Coronary artery (tissue), 2 donors: ENCODE measurements around the gene BACH2.
"Not testable (repeated sequence)": the region's sequence is repeated elsewhere in the genome, so short reads cannot be mapped to it uniquely, and the experiment has no call there.

Source experiments
- DNase-seq: peaks from one replicate; pipeline ENCODE4 v3.0.0-alpha.2; 2017; ENCODE audit warnings: low spot score
- H3K27ac ChIP-seq, 2 donors: fragments of 200-600 bp; sonication (generic); one replicate each; pipeline ENCODE4 v1.5.1; 2016 to 2019
- H3K4me3 ChIP-seq: fragments of 200-600 bp; sonication (generic); 2 replicates; pipeline ENCODE4 v1.5.1; 2016; ENCODE audit warnings: mild to moderate bottlenecking, moderate library complexity
- CTCF ChIP-seq: fragments of 200-600 bp; sonication (generic); IDR thresholded peaks from one replicate; pipeline ENCODE4 v1.5.1; 2019; ENCODE audit warnings: antibody characterized with exemption

The BACH2 gene

GRCh38 chr6:89975991-89976693 is 320.5 kb downstream of the BACH2 start:
- DNase-seq = no peak
- no peak for TF ChIP-seq CTCF
- no peak overlapping the region for H3K4me3 ChIP-seq
- no peak overlapping the region for H3K27ac ChIP-seq

GRCh38 chr6:89975366-89975765 is 321.3 kb downstream of the BACH2 start:
- no peak overlapping the region for H3K27ac ChIP-seq
- H3K4me3 ChIP-seq = no peak overlapping the region
- no peak for TF ChIP-seq CTCF
- DNase-seq = no peak

DNA sequence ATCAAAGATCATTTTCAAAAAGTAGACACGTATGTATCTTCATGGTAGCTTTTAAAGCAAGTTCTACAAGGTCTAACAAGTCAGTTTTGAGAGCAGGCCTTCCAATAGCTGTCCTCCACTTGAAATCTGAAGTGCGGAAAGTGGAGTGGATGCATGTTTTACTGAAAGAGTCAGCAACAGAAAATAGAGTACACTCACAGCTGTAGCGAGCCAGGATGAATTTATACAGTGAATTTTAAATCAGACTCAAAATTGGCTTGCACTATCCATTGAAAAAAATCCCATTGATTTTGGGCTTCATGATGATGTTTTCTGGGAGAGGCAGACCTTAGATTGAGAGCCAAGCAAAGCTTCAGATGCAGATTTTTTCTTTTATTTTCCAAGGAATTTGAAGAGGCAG is 321.8 kb downstream of the BACH2 start:
- H3K27ac ChIP-seq = no peak overlapping the region
- no peak for TF ChIP-seq CTCF
- H3K4me3 ChIP-seq = no peak overlapping the region
- DNase-seq = no peak

- no peak for DNase-seq
- Histone ChIP-seq H3K4me3 (no peak overlapping the region), H3K27ac (no peak overlapping the region)
- TF ChIP-seq CTCF = no peak
Observed at GRCh38 chr6:89972025-89972381, 324.6 kb downstream of the BACH2 start.

DNA sequence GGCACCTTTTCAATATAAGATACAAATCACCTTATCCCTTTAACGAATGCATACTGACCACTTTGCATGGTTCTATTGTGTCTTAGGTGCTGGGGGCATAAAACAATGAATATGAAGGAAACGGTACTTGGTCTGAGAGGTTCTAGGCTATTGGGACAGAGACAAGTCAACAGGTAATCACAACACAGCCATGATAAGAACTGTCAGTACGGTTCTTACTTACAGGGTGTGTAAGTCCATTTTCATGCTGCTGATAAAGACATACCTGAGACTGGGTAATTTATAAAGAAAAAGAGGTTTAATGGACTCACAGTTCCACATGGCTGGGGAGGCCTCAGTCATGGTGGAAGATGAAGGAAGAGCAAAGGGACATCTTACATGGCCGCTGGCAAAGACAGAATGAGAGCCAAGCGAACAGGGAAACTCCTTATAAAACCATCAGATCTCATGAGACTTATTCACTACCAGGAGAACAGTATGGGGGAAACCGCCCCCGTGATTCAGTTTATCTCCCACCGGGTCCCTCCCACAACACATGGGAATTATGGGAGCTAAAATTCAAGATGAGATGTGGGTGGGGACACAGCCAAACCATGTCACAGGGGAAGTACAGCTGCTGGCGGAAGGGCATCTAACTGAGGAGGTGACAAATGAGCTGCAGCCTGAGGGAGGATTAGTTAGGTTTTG is 325.2 kb downstream of the BACH2 start:
- H3K27ac ChIP-seq, DNase-seq: not testable (repeated sequence)

GRCh38 chr6:89970609-89971337 is 325.9 kb downstream of the BACH2 start:
- no peak overlapping the region for H3K27ac ChIP-seq

More for the DNA sequence above, 325.2 kb downstream of the BACH2 start:
- not testable (repeated sequence) for H3K4me3 ChIP-seq

More at GRCh38 chr6:89970609-89971337, 325.9 kb downstream of the BACH2 start:
- no peak overlapping the region for H3K4me3 ChIP-seq
- DNase-seq = no peak
- TF ChIP-seq CTCF = no peak
